Ramos (cell line): ENCODE measurements around the gene DLGAP4.

Experiments used
- in situ Hi-C: fragments of 300-500 bp; cut with MboI; formaldehyde crosslinking; loops from one replicate; pipeline ENCODE4 v1.14.3; 2022; ENCODE audit warnings: low sequenced_read_pairs; ENCODE audit not compliant: unreplicated experiment

Gene DLGAP4

GRCh38 chr20:36274181-36274841 lies 31.8 kb upstream of the DLGAP4 start:
- in situ Hi-C loops: no loop called here

GRCh38 chr20:36275011-36275410 lies 31.1 kb upstream of the DLGAP4 start:
- in situ Hi-C loops: no loop called here

- in situ Hi-C loops: no loop called here
Measured at GRCh38 chr20:36275441-36276189, 30.5 kb upstream of the DLGAP4 start.

- in situ Hi-C loops: no loop called here
Measured at GRCh38 chr20:36277546-36277945, 28.6 kb upstream of the DLGAP4 start.

- in situ Hi-C loops: no loop called here
Measured at GRCh38 chr20:36279362-36279761, 26.8 kb upstream of the DLGAP4 start.

- in situ Hi-C loops: no loop called here
Measured at GRCh38 chr20:36279776-36280175, 26.4 kb upstream of the DLGAP4 start.

GRCh38 chr20:36281785-36282380 lies 24.3 kb upstream of the DLGAP4 start:
- in situ Hi-C loops: no loop called here

GRCh38 chr20:36284751-36285150 lies 21.4 kb upstream of the DLGAP4 start:
- in situ Hi-C loops: no loop called here

GRCh38 chr20:36285746-36286447 lies 20.2 kb upstream of the DLGAP4 start:
- in situ Hi-C loops: no loop called here

- in situ Hi-C loops: no loop called here
Measured at GRCh38 chr20:36297656-36298055, 8.5 kb upstream of the DLGAP4 start.

GRCh38 chr20:36298061-36298460 lies 8.1 kb upstream of the DLGAP4 start:
- in situ Hi-C loops: no loop called here

- in situ Hi-C loops: no loop called here
Measured at GRCh38 chr20:36298795-36299339, 7.3 kb upstream of the DLGAP4 start.

- in situ Hi-C loops: no loop called here
Measured at GRCh38 chr20:36299459-36299858, 6.7 kb upstream of the DLGAP4 start.

GRCh38 chr20:36301359-36302119 lies 4.6 kb upstream of the DLGAP4 start:
- in situ Hi-C loops: no loop called here

GRCh38 chr20:36303020-36303595 lies 3.0 kb upstream of the DLGAP4 start:
- in situ Hi-C loops: no loop called here

GRCh38 chr20:36303831-36304230 lies 2.3 kb upstream of the DLGAP4 start:
- in situ Hi-C loops: no loop called here

GRCh38 chr20:36304786-36305495 lies 1.2 kb upstream of the DLGAP4 start:
- in situ Hi-C loops: no loop called here

- in situ Hi-C loops: no loop called here
Measured at GRCh38 chr20:36306553-36307411, 643 bp downstream of the DLGAP4 start.
